LNCaP clone FGC (cell line): ENCODE measurements around the gene HMCN2.
"Not testable (repeated sequence)": the region's sequence is repeated elsewhere in the genome, so short reads cannot be mapped to it uniquely, and the experiment has no call there.

Experiments used
- DNase-seq: peaks from one replicate; pipeline ENCODE4 v3.0.0-alpha.2; 2011; ENCODE audit warnings: low read depth
- H3K4me3 ChIP-seq: 2 replicates; pipeline ENCODE4 v1.5.1; 2011; ENCODE audit warnings: mild to moderate bottlenecking, low read depth, low read length, control low read depth
- TF ChIP-seq, protein P1 (sequence below): IDR thresholded peaks from 2 replicates; pipeline ENCODE4 v1.5.1; 2012; ENCODE audit warnings: mild to moderate bottlenecking; ENCODE audit not compliant: control insufficient read depth, insufficient read depth; ENCODE audit errors: extremely low read depth

The HMCN2 gene

DNA sequence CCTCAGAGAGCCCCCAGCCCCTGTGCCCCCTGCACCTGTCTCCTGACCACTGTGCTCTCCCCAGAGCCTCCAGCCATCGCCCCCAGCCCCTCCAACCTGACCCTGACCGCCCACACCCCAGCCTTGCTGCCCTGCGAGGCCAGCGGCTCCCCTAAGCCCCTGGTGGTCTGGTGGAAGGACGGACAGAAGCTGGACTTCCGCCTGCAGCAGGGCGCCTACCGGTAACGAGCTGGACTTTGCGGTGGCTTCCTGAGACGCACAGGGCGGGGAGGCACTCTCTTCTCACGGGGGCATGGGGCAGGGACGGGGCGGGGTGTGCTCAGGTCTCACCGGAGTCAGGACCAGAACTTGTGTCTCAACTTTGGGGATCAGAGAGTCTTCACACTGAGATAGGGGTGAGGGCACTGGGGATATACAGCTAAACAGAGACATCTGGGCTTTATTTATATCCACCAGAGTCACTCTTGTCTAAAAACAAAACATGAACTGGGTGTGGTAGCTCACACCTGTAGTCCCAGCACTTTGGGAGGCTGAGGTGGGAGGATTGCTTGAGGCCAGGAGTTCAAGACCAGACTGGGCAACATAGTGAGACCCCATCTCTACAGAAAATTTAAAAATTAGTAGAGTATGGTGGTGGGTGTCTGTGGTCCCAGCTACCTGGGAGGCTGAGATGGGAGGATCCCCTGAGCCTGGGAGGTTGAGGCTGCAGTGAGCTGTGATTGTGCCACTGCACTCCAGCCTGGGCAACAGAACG, 133.1 kb downstream of the HMCN2 start:
- no peak overlapping the region for H3K4me3 ChIP-seq
- TF ChIP-seq, protein P1, sequence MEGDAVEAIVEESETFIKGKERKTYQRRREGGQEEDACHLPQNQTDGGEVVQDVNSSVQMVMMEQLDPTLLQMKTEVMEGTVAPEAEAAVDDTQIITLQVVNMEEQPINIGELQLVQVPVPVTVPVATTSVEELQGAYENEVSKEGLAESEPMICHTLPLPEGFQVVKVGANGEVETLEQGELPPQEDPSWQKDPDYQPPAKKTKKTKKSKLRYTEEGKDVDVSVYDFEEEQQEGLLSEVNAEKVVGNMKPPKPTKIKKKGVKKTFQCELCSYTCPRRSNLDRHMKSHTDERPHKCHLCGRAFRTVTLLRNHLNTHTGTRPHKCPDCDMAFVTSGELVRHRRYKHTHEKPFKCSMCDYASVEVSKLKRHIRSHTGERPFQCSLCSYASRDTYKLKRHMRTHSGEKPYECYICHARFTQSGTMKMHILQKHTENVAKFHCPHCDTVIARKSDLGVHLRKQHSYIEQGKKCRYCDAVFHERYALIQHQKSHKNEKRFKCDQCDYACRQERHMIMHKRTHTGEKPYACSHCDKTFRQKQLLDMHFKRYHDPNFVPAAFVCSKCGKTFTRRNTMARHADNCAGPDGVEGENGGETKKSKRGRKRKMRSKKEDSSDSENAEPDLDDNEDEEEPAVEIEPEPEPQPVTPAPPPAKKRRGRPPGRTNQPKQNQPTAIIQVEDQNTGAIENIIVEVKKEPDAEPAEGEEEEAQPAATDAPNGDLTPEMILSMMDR = no peak
- no peak for DNase-seq

DNA sequence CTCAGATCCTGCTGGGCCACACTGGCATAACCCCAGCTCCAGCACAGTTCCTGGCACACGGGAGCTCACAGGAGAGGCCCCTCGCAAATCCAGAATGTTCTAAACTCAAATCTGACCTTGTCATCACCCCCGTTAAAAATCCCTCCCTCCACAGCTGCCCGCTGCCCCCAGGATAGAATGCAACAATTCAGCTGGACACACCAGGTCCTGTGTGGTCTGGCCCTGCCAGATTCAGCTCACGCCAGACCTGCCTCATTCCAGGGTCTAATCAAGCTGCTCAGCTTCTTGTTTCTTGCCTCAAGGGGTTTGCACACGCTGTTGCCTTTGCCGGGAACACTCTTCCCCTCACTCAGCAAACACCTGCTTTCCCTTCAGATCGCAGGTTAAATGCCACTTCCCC, 134.2 kb downstream of the HMCN2 start:
- H3K4me3 ChIP-seq = no peak overlapping the region
- TF ChIP-seq, protein P1 = no peak
- DNase-seq = no peak

DNA sequence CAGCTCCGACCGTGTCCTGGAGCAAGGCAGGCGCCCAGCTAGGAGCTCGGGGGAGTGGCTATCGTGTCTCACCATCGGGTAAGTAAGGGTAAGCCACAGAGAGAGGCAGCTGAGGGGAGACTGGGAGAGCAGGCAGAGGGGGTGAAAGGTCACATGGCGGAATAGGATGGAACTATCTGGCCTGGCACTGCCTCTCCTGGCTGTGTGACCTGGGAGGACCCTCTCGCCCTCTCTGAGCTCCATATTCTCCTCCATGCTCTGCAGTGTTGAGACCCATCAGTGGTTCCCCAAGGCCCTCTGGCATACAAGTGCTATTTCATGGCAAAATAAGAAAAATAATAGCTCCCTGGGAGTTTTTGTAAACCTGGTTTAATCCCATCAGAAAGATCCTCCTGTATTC, 135.3 kb downstream of the HMCN2 start:
- DNase-seq = no peak
- TF ChIP-seq, protein P1 = no peak

DNA sequence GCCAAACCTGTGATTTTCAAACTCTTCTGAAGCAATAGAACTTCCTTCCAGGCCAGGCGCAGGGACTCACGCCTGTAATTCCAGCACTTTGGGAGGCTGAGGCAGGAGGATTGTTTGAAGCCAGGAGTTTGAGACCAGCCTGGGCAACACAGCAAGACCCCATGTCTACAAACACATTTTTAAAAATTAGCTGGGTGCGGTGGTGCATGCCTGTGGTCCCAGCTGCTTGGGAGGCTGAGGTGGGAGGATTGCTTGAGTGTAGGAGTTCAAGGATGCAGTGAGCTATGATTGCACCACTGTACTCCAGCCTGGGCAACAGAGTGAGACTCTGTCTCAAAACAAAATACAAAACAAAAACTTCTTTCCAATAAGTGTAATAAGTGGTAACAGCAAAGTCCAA, 136.2 kb downstream of the HMCN2 start:
- not testable (repeated sequence) for DNase-seq, H3K4me3 ChIP-seq

More for the DNA sequence above, 135.3 kb downstream of the HMCN2 start:
- H3K4me3 ChIP-seq = no peak overlapping the region

DNA sequence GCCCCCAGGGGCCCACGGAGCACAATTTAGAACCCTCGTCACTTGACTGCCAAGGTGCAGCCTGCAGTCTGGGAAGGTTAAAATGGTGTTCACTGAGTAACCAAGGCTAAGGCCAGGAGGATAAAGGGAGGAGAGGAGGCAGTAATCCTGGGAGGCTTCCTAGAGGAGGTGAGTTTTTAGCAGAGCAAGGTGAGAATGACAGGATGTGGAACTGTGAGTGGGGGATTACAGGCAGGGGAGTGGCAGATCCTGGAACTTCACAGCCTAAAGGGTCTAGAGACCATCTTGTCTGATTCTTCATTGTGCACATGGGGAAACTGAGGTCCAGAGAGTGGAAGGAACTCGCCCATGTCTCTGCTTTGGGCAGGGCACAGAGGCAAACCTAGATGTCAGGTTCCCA, 136.7 kb downstream of the HMCN2 start:
- DNase-seq = no peak
- TF ChIP-seq, protein P1 = no peak
- no peak overlapping the region for H3K4me3 ChIP-seq

DNA sequence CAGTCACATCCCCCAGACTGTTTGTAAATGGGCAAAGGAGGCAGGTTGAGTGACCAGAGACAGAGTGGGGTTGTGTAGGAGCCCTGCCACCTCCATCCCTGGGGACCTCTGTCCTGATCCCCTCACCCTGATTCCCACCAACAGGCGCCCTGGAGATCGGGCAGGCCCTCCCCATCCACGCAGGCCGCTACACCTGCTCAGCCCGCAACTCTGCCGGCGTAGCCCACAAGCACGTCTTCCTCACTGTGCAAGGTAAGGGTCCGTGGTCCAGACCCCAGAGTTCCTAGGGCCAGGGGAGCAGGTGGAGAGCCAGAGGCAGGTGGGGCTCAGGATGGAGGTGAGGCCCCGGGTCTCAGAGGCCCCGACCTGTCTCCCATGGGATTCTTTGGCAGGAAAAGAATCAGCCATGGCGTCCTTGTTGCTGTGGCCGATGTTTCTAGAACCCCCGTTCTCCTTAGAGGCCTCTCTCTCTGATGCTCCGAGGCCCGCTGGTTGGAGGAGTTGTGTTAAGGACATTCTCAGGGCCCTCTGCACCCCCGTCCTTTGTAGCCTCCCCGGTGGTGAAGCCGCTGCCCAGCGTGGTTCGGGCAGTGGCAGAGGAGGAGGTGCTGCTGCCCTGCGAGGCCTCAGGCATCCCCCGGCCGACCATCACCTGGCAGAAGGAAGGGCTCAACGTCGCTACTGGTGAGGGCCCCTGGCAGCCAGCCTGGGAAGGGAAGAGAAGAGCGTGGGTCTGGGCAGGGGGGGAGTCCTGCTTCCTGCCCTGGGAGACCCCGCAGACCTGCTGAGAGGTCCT, 137.3 kb downstream of the HMCN2 start:
- no peak for DNase-seq
- H3K4me3 ChIP-seq = no peak overlapping the region
- TF ChIP-seq, protein P1 = no peak

DNA sequence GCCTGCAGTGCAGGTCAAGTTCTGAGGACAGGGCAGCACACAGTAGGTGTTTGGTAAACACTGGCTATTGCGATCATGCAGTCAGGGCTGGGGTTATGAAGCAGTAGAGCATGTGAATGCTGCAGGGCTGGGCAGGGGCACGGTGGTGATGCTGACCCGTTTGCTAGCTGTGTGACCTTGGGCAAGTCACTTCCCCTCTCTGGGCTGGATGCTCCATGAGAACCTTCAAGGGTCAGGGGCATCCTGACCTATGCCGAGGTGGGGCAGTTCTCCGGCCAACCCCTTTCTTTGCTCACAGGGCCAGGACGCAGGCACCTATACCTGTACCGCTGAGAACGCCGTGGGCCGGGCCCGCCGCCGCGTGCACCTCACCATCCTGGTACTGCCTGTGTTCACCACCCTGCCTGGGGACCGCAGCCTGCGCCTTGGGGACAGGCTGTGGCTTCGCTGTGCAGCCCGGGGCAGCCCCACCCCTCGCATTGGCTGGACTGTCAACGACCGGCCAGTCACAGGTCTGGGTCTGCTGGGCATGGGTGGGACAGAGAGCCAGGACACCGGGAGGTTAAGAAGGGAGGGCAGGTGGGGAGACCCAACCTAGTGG, 140.2 kb downstream of the HMCN2 start:
- DNase-seq = no peak
- no peak overlapping the region for H3K4me3 ChIP-seq
- TF ChIP-seq, protein P1 = no peak
